SK-N-SH (cell line): ENCODE data around the gene PDE4DIP. TPM values are rescaled to one million over a fixed set of nuclear protein-coding genes. Genes with fewer than 3 reads are reported as not detected.
"Not testable (repeated sequence)": the region's sequence is repeated elsewhere in the genome, so short reads cannot be mapped to it uniquely, and the experiment has no call there.

Experiments
- CTCF ChIA-PET: fragments of 300-600, 350-600 bp; formaldehyde crosslinking; extraction: SDS; loops from one replicate; lab custom pipeline; 2021; lab: Yijun Ruan, JAX
- POLR2A ChIA-PET: fragments of 350-600 bp; sonication (Branson Sonifier 250); formaldehyde crosslinking; extraction: SDS; loops from one replicate; lab custom pipeline; 2020; ENCODE audit warnings: antibody characterized with exemption, inconsistent platforms; lab: Yijun Ruan, JAX
- DNase-seq: peaks from one replicate; pipeline ENCODE4 v3.0.0; 2012
- H2AFZ ChIP-seq: fragments of 200-600 bp; sonication (generic); 2 replicates; pipeline ENCODE4 v1.8.1; 2016; ENCODE audit warnings: antibody characterized with exemption, mild to moderate bottlenecking, low read depth
- H3F3A ChIP-seq: fragments of 200-600 bp; sonication (generic); replicated peaks from 2 replicates; pipeline ENCODE3; 2016; ENCODE audit warnings: antibody characterized with exemption, mild to moderate bottlenecking; ENCODE audit not compliant: insufficient read depth
- H3K27ac ChIP-seq, 2 experiments: fragments of 200-500 bp in 1 of 2; fragments of 200-600 bp in 1 of 2; sonication (Bioruptor generic) in 1 of 2; sonication (generic), shearing (Covaris generic) in 1 of 2; 2 replicates each; pipeline versions ENCODE4 v1.5.1 to v1.6.1; 2014 to 2016; ENCODE audit warnings: low read depth in 2 of 2, inconsistent platforms in 1 of 2, low read length in 1 of 2, mild to moderate bottlenecking in 1 of 2, mixed read lengths in 1 of 2
- H3K27me3 ChIP-seq: fragments of 200-600 bp; sonication (generic), shearing (Covaris generic); 2 replicates; pipeline ENCODE4 v1.6.1; 2016; ENCODE audit warnings: mixed run types; ENCODE audit not compliant: insufficient read depth
- H3K36me3 ChIP-seq, 2 experiments: fragments of 200-500 bp in 1 of 2; fragments of 200-600 bp in 1 of 2; sonication (Bioruptor generic) in 1 of 2; sonication (generic) in 1 of 2; replicated peaks in 1 of 2; 2 replicates each; pipeline versions ENCODE3 to v1.5.1; 2014 to 2016; ENCODE audit warnings: low read length in 1 of 2, mild to moderate bottlenecking in 1 of 2; ENCODE audit not compliant: insufficient read depth in 2 of 2, control insufficient read depth in 1 of 2
- H3K4me1 ChIP-seq, 2 experiments: fragments of 200-500 bp in 1 of 2; fragments of 200-600 bp in 1 of 2; sonication (Bioruptor generic) in 1 of 2; sonication (generic), shearing (Covaris generic) in 1 of 2; 2 replicates each; pipeline versions ENCODE4 v1.5.1 to v1.6.1; 2014 to 2016; ENCODE audit warnings: low read depth in 1 of 2, low read length in 1 of 2, mixed run types in 1 of 2; ENCODE audit not compliant: insufficient read depth in 2 of 2, control insufficient read depth in 1 of 2
- H3K4me2 ChIP-seq: fragments of 200-600 bp; sonication (generic), shearing (Covaris generic); 2 replicates; pipeline ENCODE4 v1.6.1; 2017; ENCODE audit warnings: mixed run types
- H3K4me3 ChIP-seq, 2 experiments: fragments of 200-500 bp in 1 of 2; fragments of 200-600 bp in 1 of 2; sonication (Bioruptor generic) in 1 of 2; sonication (generic), shearing (Covaris generic) in 1 of 2; 2 replicates each; pipeline versions ENCODE4 v1.5.1 to v1.8.1; 2014 to 2016; ENCODE audit warnings: low read depth in 2 of 2, inconsistent platforms in 1 of 2, low read length in 1 of 2, mild to moderate bottlenecking in 1 of 2, mixed read lengths in 1 of 2, moderate library complexity in 1 of 2
- H3K79me2 ChIP-seq: fragments of 200-600 bp; sonication (generic); 2 replicates; pipeline ENCODE4 v1.8.1; 2017; ENCODE audit warnings: mild to moderate bottlenecking; ENCODE audit not compliant: insufficient read depth
- H3K9ac ChIP-seq: fragments of 200-600 bp; sonication (generic); 2 replicates; pipeline ENCODE4 v1.6.1; 2017; ENCODE audit warnings: mixed run types
- H3K9me2 ChIP-seq: fragments of 200-600 bp; sonication (generic); 2 replicates; pipeline ENCODE4 v1.6.1; 2017; ENCODE audit warnings: mixed run types
- H3K9me3 ChIP-seq: fragments of 200-600 bp; sonication (generic); 2 replicates; pipeline ENCODE4 v1.6.1; 2017; ENCODE audit warnings: mixed run types, mild to moderate bottlenecking, moderate library complexity
- H4K20me1 ChIP-seq: fragments of 200-600 bp; sonication (generic); 2 replicates; pipeline ENCODE4 v1.6.1; 2017; ENCODE audit warnings: mild to moderate bottlenecking, mixed run types; ENCODE audit not compliant: insufficient read depth
- WGBS: methylation state at CpG from one replicate; pipeline ENCODE4 v1.1.6; 2017; ENCODE audit warnings: low lambda C conversion rate; 5-methylcytosine and 5-hydroxymethylcytosine counted together
- polyA plus RNA-seq, 3 experiments: library from polyadenylated mRNA; depleted of rRNA; stranded (reverse); fragments of >200 nt; gene quantifications; 2 replicates each; pipeline ENCODE4 v1.2.3, GENCODE V29; 2012

The PDE4DIP gene
- polyA plus RNA-seq, 1 of the 3 experiments (the other 2 are of a cell fraction): 28.7 TPM

GRCh38 chr1:148911303-148911928, 67.2 kb downstream of the PDE4DIP start:
- H3K4me1 ChIP-seq, H3K36me3 ChIP-seq, H3F3A ChIP-seq, DNase-seq, H3K79me2 ChIP-seq, H3K27ac ChIP-seq, CTCF ChIA-PET, H4K20me1 ChIP-seq, H3K4me3 ChIP-seq, POLR2A ChIA-PET, H3K9me3 ChIP-seq, H3K9me2 ChIP-seq, H3K9ac ChIP-seq, H3K4me2 ChIP-seq, H3K27me3 ChIP-seq, H2AFZ ChIP-seq: not testable (repeated sequence)
- no CpG with 5 or more reads among the region's 5 CpGs for WGBS

- H2AFZ ChIP-seq, H3K36me3 ChIP-seq, H4K20me1 ChIP-seq, H3K9me2 ChIP-seq, H3K4me2 ChIP-seq, CTCF ChIA-PET, H3K27ac ChIP-seq, H3K4me1 ChIP-seq, H3K9ac ChIP-seq, H3K79me2 ChIP-seq, H3K4me3 ChIP-seq, H3F3A ChIP-seq, H3K9me3 ChIP-seq, H3K27me3 ChIP-seq, DNase-seq, POLR2A ChIA-PET: not testable (repeated sequence)
- WGBS: no CpG with 5 or more reads among the region's 2 CpGs
Observed at GRCh38 chr1:148916222-148916621, 72.0 kb downstream of the PDE4DIP start.

GRCh38 chr1:148916695-148917348, 72.6 kb downstream of the PDE4DIP start:
- H3K79me2 ChIP-seq, H4K20me1 ChIP-seq, CTCF ChIA-PET, H3F3A ChIP-seq, H3K27ac ChIP-seq, H3K4me3 ChIP-seq, H3K4me2 ChIP-seq, H3K9ac ChIP-seq, POLR2A ChIA-PET, DNase-seq, H3K27me3 ChIP-seq, H3K4me1 ChIP-seq, H3K9me2 ChIP-seq, H3K36me3 ChIP-seq, H3K9me3 ChIP-seq, H2AFZ ChIP-seq: not testable (repeated sequence)
- 38% methylated on average over 2 of the region's 4 CpGs for WGBS

- not testable (repeated sequence) for H4K20me1 ChIP-seq
- WGBS: 43% methylated on average over 2 of the region's 3 CpGs
Observed at GRCh38 chr1:148918836-148919447, 74.7 kb downstream of the PDE4DIP start.

GRCh38 chr1:148921047-148921446, 76.8 kb downstream of the PDE4DIP start:
- H3K4me2 ChIP-seq, H3K27me3 ChIP-seq, H3K36me3 ChIP-seq, H3K9me2 ChIP-seq, H3K4me1 ChIP-seq, H4K20me1 ChIP-seq, DNase-seq, H3F3A ChIP-seq, H3K4me3 ChIP-seq, POLR2A ChIA-PET, H2AFZ ChIP-seq, H3K27ac ChIP-seq, H3K9me3 ChIP-seq, H3K79me2 ChIP-seq, CTCF ChIA-PET, H3K9ac ChIP-seq: not testable (repeated sequence)
- no CpG with 5 or more reads among the region's 1 CpG for WGBS

More at GRCh38 chr1:148918836-148919447, 74.7 kb downstream of the PDE4DIP start:
- H3K27ac ChIP-seq, H3K79me2 ChIP-seq, H3K9me2 ChIP-seq, H3K4me3 ChIP-seq, H3K36me3 ChIP-seq, H3K9me3 ChIP-seq, H3K9ac ChIP-seq, POLR2A ChIA-PET, H3F3A ChIP-seq, H3K4me2 ChIP-seq, H2AFZ ChIP-seq, DNase-seq, CTCF ChIA-PET, H3K4me1 ChIP-seq, H3K27me3 ChIP-seq: not testable (repeated sequence)

- H2AFZ ChIP-seq, H3K79me2 ChIP-seq, H3K36me3 ChIP-seq, DNase-seq, H3K9me2 ChIP-seq, H3K4me1 ChIP-seq, H3K9me3 ChIP-seq, H3F3A ChIP-seq, H4K20me1 ChIP-seq, H3K4me3 ChIP-seq, POLR2A ChIA-PET, H3K4me2 ChIP-seq, H3K9ac ChIP-seq, CTCF ChIA-PET, H3K27ac ChIP-seq, H3K27me3 ChIP-seq: not testable (repeated sequence)
- 33% methylated on average over 1 of the region's 3 CpGs for WGBS
Observed at GRCh38 chr1:148923798-148924197, 79.6 kb downstream of the PDE4DIP start.
